H1 (cell line): ENCODE measurements around the gene KRT6C. TPM values are rescaled to one million over a fixed set of nuclear protein-coding genes. Genes with fewer than 3 reads are reported as not detected.
A peak's percentile ranks its signal among the peaks of the same experiment; 100 is the strongest.

Experiments
- CTCF ChIA-PET: fragments of 300-600 bp; sonication (Branson Sonifier 250); formaldehyde crosslinking; loops from one replicate; lab custom pipeline; 2021; ENCODE audit not compliant: partially characterized antibody; lab: Charles Lee
- POLR2A ChIA-PET: fragments of 300-600 bp; sonication (Branson Sonifier 250); formaldehyde crosslinking; loops from one replicate; lab custom pipeline; 2021; ENCODE audit warnings: inconsistent platforms; ENCODE audit not compliant: partially characterized antibody; lab: Charles Lee
- DNase-seq, 2 experiments: peaks; one replicate each; pipeline versions ENCODE4 v3.0.0 to v3.0.0-alpha.2; 2010 to 2022; ENCODE audit warnings: low spot score in 2 of 2, low read depth in 1 of 2, mixed read lengths in 1 of 2
- FAIRE-seq: peaks from 2 replicates; lab custom pipeline; 2011; peaks lifted over from hg19 to GRCh38; lab: Jason Lieb, UNC
- H2AFZ ChIP-seq: 2 replicates; pipeline ENCODE4 v1.8.1; 2012; ENCODE audit warnings: low read length, inconsistent platforms
- H2AK5ac ChIP-seq: 2 replicates; pipeline ENCODE4 v1.6.1; 2013; ENCODE audit warnings: low read depth, low read length
- H2BK120ac ChIP-seq: replicated peaks from 2 replicates; pipeline ENCODE3; 2013; ENCODE audit warnings: low read depth, low read length, inconsistent platforms
- H2BK12ac ChIP-seq: 2 replicates; pipeline ENCODE4 v1.6.1; 2013; ENCODE audit warnings: low read depth, low read length
- H2BK15ac ChIP-seq: 2 replicates; pipeline ENCODE4 v1.6.1; 2013; ENCODE audit warnings: low read length
- H2BK20ac ChIP-seq: 2 replicates; pipeline ENCODE4 v1.6.1; 2013; ENCODE audit warnings: low read length
- H2BK5ac ChIP-seq: 2 replicates; pipeline ENCODE4 v1.6.1; 2013; ENCODE audit warnings: low read depth, low read length
- H3K14ac ChIP-seq: 2 replicates; pipeline ENCODE4 v1.6.1; 2013; ENCODE audit warnings: inconsistent platforms; ENCODE audit not compliant: insufficient read length
- H3K18ac ChIP-seq: 2 replicates; pipeline ENCODE4 v1.6.1; 2013; ENCODE audit warnings: low read length; ENCODE audit errors: extremely low read depth
- H3K23ac ChIP-seq: 2 replicates; pipeline ENCODE4 v1.6.1; 2013; ENCODE audit warnings: inconsistent platforms; ENCODE audit not compliant: insufficient read length
- H3K23me2 ChIP-seq: 2 replicates; pipeline ENCODE4 v1.6.1; 2013; ENCODE audit warnings: low read depth, low read length
- H3K27ac ChIP-seq: 2 replicates; pipeline ENCODE4 v1.6.1; 2011; ENCODE audit warnings: low read depth, low read length, inconsistent platforms
- H3K27me3 ChIP-seq, 4 experiments: replicated peaks in 1 of 4; 1 replicate in 1 of 4; 2 replicates in 3 of 4; pipeline versions ENCODE4 v1.6.1 to v1.8.1; 2011 to 2013; ENCODE audit warnings: low read length in 3 of 4, mild to moderate bottlenecking in 3 of 4, inconsistent platforms in 2 of 4, mixed read lengths in 2 of 4, moderate library complexity in 1 of 4; ENCODE audit not compliant: control insufficient read depth in 3 of 4, insufficient read depth in 3 of 4; ENCODE audit errors: extremely low read depth in 1 of 4
- H3K36me3 ChIP-seq, 4 experiments: 2 replicates each; pipeline versions ENCODE4 v1.6.1 to v1.8.1; 2011 to 2013; ENCODE audit warnings: mild to moderate bottlenecking in 4 of 4, low read length in 3 of 4, moderate library complexity in 2 of 4, control low read depth in 1 of 4, inconsistent platforms in 1 of 4; ENCODE audit not compliant: insufficient read depth in 4 of 4, control insufficient read depth in 2 of 4
- H3K4ac ChIP-seq: replicated peaks from 2 replicates; pipeline ENCODE3; 2013; ENCODE audit warnings: low read length, low read depth, mixed read lengths, inconsistent platforms; ENCODE audit not compliant: insufficient read length
- H3K4me1 ChIP-seq, 4 experiments: replicated peaks in 1 of 4; 1 replicate in 1 of 4; 2 replicates in 3 of 4; pipeline versions ENCODE4 v1.6.1 to v1.8.1; 2011 to 2013; ENCODE audit warnings: low read length in 3 of 4, inconsistent platforms in 2 of 4, mixed read lengths in 1 of 4; ENCODE audit not compliant: insufficient read depth in 4 of 4, control insufficient read depth in 3 of 4
- H3K4me2 ChIP-seq, 2 experiments: 2 replicates each; pipeline versions ENCODE4 v1.6.1 to v1.8.1; 2011 to 2013; ENCODE audit warnings: low read depth in 2 of 2, low read length in 2 of 2, control low read depth in 1 of 2, inconsistent platforms in 1 of 2, mild to moderate bottlenecking in 1 of 2; ENCODE audit not compliant: insufficient read depth in 1 of 2
- H3K4me3 ChIP-seq, 4 experiments: fragments of 200-600, 300-600 bp in 1 of 4; sonication (generic), shearing (Covaris generic), sonication (Bioruptor Twin) in 1 of 4; 2 replicates each; pipeline versions ENCODE4 v1.5.1 to v1.8.1; 2011 to 2016; ENCODE audit warnings: low read length in 4 of 4, low read depth in 3 of 4, control low read depth in 2 of 4, inconsistent platforms in 2 of 4, mild to moderate bottlenecking in 2 of 4, mixed read lengths in 1 of 4, moderate library complexity in 1 of 4; ENCODE audit not compliant: insufficient read depth in 2 of 4; ENCODE audit errors: extremely low read depth in 1 of 4
- H3K56ac ChIP-seq: replicated peaks from 2 replicates; pipeline ENCODE3; 2013; ENCODE audit warnings: low read depth, mild to moderate bottlenecking, mixed read lengths, low read length, inconsistent platforms; ENCODE audit not compliant: insufficient read length
- H3K79me1 ChIP-seq: 2 replicates; pipeline ENCODE4 v1.6.1; 2013; ENCODE audit warnings: low read depth, low read length, control low read depth
- H3K79me2 ChIP-seq, 2 experiments: 2 replicates each; pipeline versions ENCODE4 v1.6.1 to v1.8.1; 2012 to 2013; ENCODE audit warnings: low read length in 2 of 2, mild to moderate bottlenecking in 2 of 2, inconsistent platforms in 1 of 2; ENCODE audit not compliant: insufficient read depth in 2 of 2, control insufficient read depth in 1 of 2
- H3K9ac ChIP-seq, 4 experiments: replicated peaks in 1 of 4; 1 replicate in 1 of 4; 2 replicates in 3 of 4; pipeline versions ENCODE4 v1.6.1 to v1.8.1; 2011 to 2013; ENCODE audit warnings: low read depth in 3 of 4, low read length in 3 of 4, control low read depth in 2 of 4, mild to moderate bottlenecking in 2 of 4, moderate library complexity in 2 of 4, inconsistent platforms in 1 of 4; ENCODE audit errors: extremely low read depth in 1 of 4
- H3K9me3 ChIP-seq, 2 experiments: 2 replicates each; pipeline versions ENCODE4 v1.6.1 to v1.8.1; 2012 to 2013; ENCODE audit warnings: mild to moderate bottlenecking in 2 of 2, moderate library complexity in 2 of 2, control low read depth in 1 of 2, inconsistent platforms in 1 of 2, low read depth in 1 of 2, low read length in 1 of 2, mixed read lengths in 1 of 2; ENCODE audit not compliant: insufficient read depth in 2 of 2
- H4K20me1 ChIP-seq, 2 experiments: replicated peaks in 1 of 2; 2 replicates each; pipeline versions ENCODE3 to v1.8.1; 2011 to 2013; ENCODE audit warnings: inconsistent platforms in 2 of 2, low read length in 2 of 2, mild to moderate bottlenecking in 1 of 2; ENCODE audit not compliant: insufficient read depth in 2 of 2, control insufficient read depth in 1 of 2
- H4K5ac ChIP-seq: 2 replicates; pipeline ENCODE4 v1.6.1; 2013; ENCODE audit warnings: low read length, low read depth, mixed read lengths, inconsistent platforms; ENCODE audit not compliant: insufficient read length
- H4K8ac ChIP-seq: 2 replicates; pipeline ENCODE4 v1.8.0; 2013; ENCODE audit warnings: mild to moderate bottlenecking, moderate library complexity, low read length, inconsistent platforms; ENCODE audit not compliant: insufficient read depth; ENCODE audit errors: extremely low read depth
- H4K91ac ChIP-seq: replicated peaks from 2 replicates; pipeline ENCODE3; 2013; ENCODE audit warnings: low read length, mixed read lengths, inconsistent platforms; ENCODE audit not compliant: insufficient read length
- ATF2 ChIP-seq: IDR thresholded peaks from 2 replicates; pipeline ENCODE4 v1.6.1; 2012; ENCODE audit warnings: low read length, inconsistent platforms
- JUND ChIP-seq: IDR thresholded peaks from 2 replicates; pipeline ENCODE4 v1.6.1; 2011; ENCODE audit warnings: mild to moderate bottlenecking, improper control_type of control experiment, low read length
- MAFK ChIP-seq: IDR thresholded peaks from 2 replicates; pipeline ENCODE4 v1.6.1; 2012; ENCODE audit warnings: low read depth, mild to moderate bottlenecking, improper control_type of control experiment, low read length
- TCF12 ChIP-seq: IDR thresholded peaks from 2 replicates; pipeline ENCODE4 v1.6.1; 2011; ENCODE audit warnings: low read depth, mild to moderate bottlenecking, low read length
- ZNF274 ChIP-seq: IDR thresholded peaks from 2 replicates; pipeline ENCODE4 v1.7.0; 2012; ENCODE audit warnings: low read length, borderline replicate concordance; ENCODE audit errors: extremely low read depth
- WGBS, 2 experiments: shearing (Covaris generic) in 1 of 2; methylation state at CpG; one replicate each; pipeline versions ENCODE4 v1.1.6 to v1.1.7; 2013 to 2015; ENCODE audit warnings: low lambda C conversion rate in 2 of 2, mixed read lengths in 2 of 2, inconsistent platforms in 1 of 2, low coverage in 1 of 2, missing lambda C conversion rate in 1 of 2; ENCODE audit not compliant: insufficient replicate concordance in 2 of 2, insufficient coverage in 1 of 2, insufficient read length in 1 of 2; ENCODE audit errors: extremely low coverage in 1 of 2, missing lambda C conversion rate in 1 of 2; 5-methylcytosine and 5-hydroxymethylcytosine counted together
- polyA plus RNA-seq, 7 experiments: library from polyadenylated mRNA; depleted of rRNA in 3 of 7; stranded (reverse) in 5 of 7; unstranded in 2 of 7; fragments of >200 nt in 5 of 7; fragments of 200-250 nt in 2 of 7; gene quantifications; 1 replicate in 5 of 7; 2 replicates in 1 of 7; 4 replicates in 1 of 7; pipeline versions ENCODE4 v1.2.1 to v1.2.3, GENCODE V29; 2011 to 2013; ENCODE audit warnings: missing spikeins in 2 of 7, mixed read lengths in 2 of 7
- total RNA-seq: library from RNA; stranded (reverse); fragmentation: NEBNext Ultra II Directional; extraction: Animal tissue kit (Norgen Biotek cat#: 25700); gene quantifications from 2 replicates; pipeline ENCODE4 v1.2.1, GENCODE V29; 2021

Gene KRT6C
- total and polyA plus RNA-seq, 2 of the 8 experiments (the other 6 are each of a cell fraction or from before 2014, with no cell fraction given): not detected

- Histone ChIP-seq H2BK20ac (no peak overlapping the region), H3K79me1 (no peaks in the 10 kb centered on the region), H3K79me2 (no peaks in the 10 kb centered on the region), H2BK5ac (no peak overlapping the region), H3K14ac (no peak overlapping the region), H4K5ac (no peak overlapping the region), H3K9me3 (no peaks in the 10 kb centered on the region), H2AK5ac (no peak overlapping the region), H3K4me2 (no peak overlapping the region), H3K4me3 (no peak overlapping the region), H3K27me3 (no peaks in the 10 kb centered on the region), H2BK120ac (no peak overlapping the region), H4K20me1 (no peaks in the 10 kb centered on the region), H3K4me1 (no peaks in the 10 kb centered on the region; a peak in 2 of 7 replicates), H3K4ac (no peak overlapping the region), H2AFZ (peak overlapping the region; percentile 5; the same call in 1 of the 2 replicates), H2BK15ac (no peak overlapping the region), H3K9ac (no peak overlapping the region), H3K18ac (no peak overlapping the region), H3K23ac (no peak overlapping the region), H3K56ac (no peak overlapping the region), H4K8ac (peak overlapping the region; percentile 12), H2BK12ac (0 out of 2 replicates have a peak overlapping the region, but pooled peaks have one; percentile 75), H3K36me3 (no peaks in the 10 kb centered on the region), H3K23me2 (no peaks in the 10 kb centered on the region; the same call in 1 of the 2 replicates), H4K91ac (no peak overlapping the region), H3K27ac (no peak overlapping the region)
- 82% methylated on average over 9 of the region's 11 CpGs; no CpG with 5 or more reads in 1 of the 2 experiments for WGBS, 2 experiments
- POLR2A ChIA-PET: interaction anchor here (0.7 kb wide), 2 partner anchors 418 to 587 kb away, joined by 3 read pairs; no protein-coding TSS in a partner anchor
- DNase-seq (no peak), FAIRE-seq (no peak)
- CTCF ChIA-PET: interaction anchor here (1.0 to 4.7 kb wide), 8 partner anchors 10 to 162 kb away, joined by 3 to 16 read pairs (median 8); partner anchors contain the start of gene KRT75
- TF ChIP-seq MAFK (no peak), TCF12 (no peak), ATF2 (no peak), JUND (no peak), ZNF274 (no peak)
Observed at GRCh38 chr12:52423661-52424500, 49.7 kb downstream of the KRT6C start.
